H1 (cell line): ENCODE measurements around the gene TMEM108. TPM values are rescaled to one million over a fixed set of nuclear protein-coding genes. Genes with fewer than 3 reads are reported as not detected.

ENCODE experiments used
- ATF2 ChIP-seq: IDR thresholded peaks from 2 replicates; pipeline ENCODE4 v1.6.1; 2012; ENCODE audit warnings: low read length, inconsistent platforms
- CBX8 ChIP-seq: fragments of 300-800, 300-1000 bp; sonication (generic); IDR thresholded peaks from 2 replicates; pipeline ENCODE4 v1.7.1; 2016; ENCODE audit warnings: low read depth, low read length, borderline replicate concordance
- CTBP2 ChIP-seq: IDR thresholded peaks from 2 replicates; pipeline ENCODE4 v1.7.0; 2011; ENCODE audit warnings: borderline replicate concordance, mild to moderate bottlenecking, moderate library complexity, mixed read lengths, low read length; ENCODE audit not compliant: insufficient read depth, insufficient read length
- polyA plus RNA-seq, 7 experiments: library from polyadenylated mRNA; depleted of rRNA in 3 of 7; stranded (reverse) in 5 of 7; unstranded in 2 of 7; fragments of >200 nt in 5 of 7; fragments of 200-250 nt in 2 of 7; gene quantifications; 1 replicate in 5 of 7; 2 replicates in 1 of 7; 4 replicates in 1 of 7; pipeline versions ENCODE4 v1.2.1 to v1.2.3, GENCODE V29; 2011 to 2013; ENCODE audit warnings: missing spikeins in 2 of 7, mixed read lengths in 2 of 7
- total RNA-seq: library from RNA; stranded (reverse); fragmentation: NEBNext Ultra II Directional; extraction: Animal tissue kit (Norgen Biotek cat#: 25700); gene quantifications from 2 replicates; pipeline ENCODE4 v1.2.1, GENCODE V29; 2021

TMEM108 gene
- total and polyA plus RNA-seq, 2 of the 8 experiments (the other 6 are each of a cell fraction or from before 2014, with no cell fraction given) = 14.3 to 16.2 TPM

GRCh38 chr3:133246119-133246518 lies 207.9 kb downstream of the TMEM108 start (continued):
- no peak for TF ChIP-seq ATF2
- TF ChIP-seq CBX8 = no peak
- no peak for TF ChIP-seq CTBP2
